GDM1 (cell line): ENCODE measurements around the gene RILPL1.
"Not testable (repeated sequence)": the region's sequence is repeated elsewhere in the genome, so short reads cannot be mapped to it uniquely, and the experiment has no call there.

Source experiments
- DNase-seq: peaks from one replicate; lab custom pipeline; 2025; lab: John Stamatoyannopoulos, UW

The RILPL1 gene

DNA sequence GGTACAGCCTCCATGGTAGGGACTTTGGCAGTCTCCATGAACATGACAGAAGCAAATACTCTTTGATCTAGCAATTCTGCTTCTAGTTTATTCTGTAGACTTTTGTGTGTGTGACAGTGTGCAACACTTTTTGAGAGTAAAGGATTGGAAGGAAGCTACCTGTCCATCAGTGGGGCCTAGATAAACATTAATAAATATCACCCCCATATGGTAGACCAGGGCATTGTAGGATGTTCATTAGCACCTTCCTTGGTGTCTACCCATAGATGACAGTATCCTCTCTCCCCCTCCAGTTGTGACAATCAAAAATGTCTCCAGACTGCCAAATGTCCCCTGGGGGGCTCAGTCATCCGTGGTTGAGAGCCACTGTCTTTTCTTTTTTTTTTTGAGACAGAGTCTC is 64.7 kb downstream of the RILPL1 start:
- DNase-seq: no peak

GRCh38 chr12:123465084-123465483 is 68.4 kb downstream of the RILPL1 start:
- no peak for DNase-seq

- not testable (repeated sequence) for DNase-seq
Observed at GRCh38 chr12:123463174-123463573, 70.3 kb downstream of the RILPL1 start.

- DNase-seq: peak; percentile 88
Observed at GRCh38 chr12:123457980-123458779, 75.3 kb downstream of the RILPL1 start, which contains the start of gene SNRNP35. SNRNP35 (plus strand) TSS chr12:123458139; CDS start chr12:123465541, 7,402 bp downstream.

GRCh38 chr12:123453165-123453564 is 80.4 kb downstream of the RILPL1 start:
- DNase-seq: no peak

DNA sequence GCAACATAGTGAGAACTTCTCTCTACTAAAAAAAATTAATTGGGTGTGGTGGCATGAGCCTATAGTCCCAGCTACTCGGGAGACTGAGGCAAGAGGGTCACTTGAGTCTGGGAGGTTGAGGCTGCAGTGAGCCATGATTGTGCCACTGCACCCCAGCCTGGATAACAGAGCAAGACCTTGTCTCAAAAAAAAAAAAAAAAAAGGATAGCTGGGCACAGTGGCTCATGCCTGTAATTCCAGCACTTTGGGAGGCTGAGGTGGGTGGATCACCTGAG is 81.3 kb downstream of the RILPL1 start:
- not testable (repeated sequence) for DNase-seq

- DNase-seq: no peak
Observed at GRCh38 chr12:123450636-123451035, 82.9 kb downstream of the RILPL1 start.

DNA sequence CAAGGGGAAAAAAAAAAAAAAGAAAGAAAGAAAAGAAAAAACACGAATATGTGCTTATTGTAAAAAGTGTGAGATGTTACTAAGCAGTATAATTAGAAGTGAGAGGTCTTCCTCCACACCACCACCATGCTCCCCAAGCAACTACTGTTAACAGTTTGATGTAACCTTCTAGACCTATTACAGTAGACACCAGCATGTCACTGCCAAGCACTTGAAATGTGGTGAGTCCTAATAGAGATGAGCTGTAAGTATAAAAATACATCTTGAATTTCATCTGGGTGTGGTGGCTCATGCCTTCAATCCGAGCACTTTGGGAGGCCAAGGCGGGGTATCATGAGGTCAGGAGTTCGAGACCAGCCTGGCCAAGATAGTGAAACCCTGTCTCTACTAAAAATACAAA is 83.7 kb downstream of the RILPL1 start:
- no peak for DNase-seq

- no peak for DNase-seq
Observed at GRCh38 chr12:123449249-123449733, 84.2 kb downstream of the RILPL1 start.

DNA sequence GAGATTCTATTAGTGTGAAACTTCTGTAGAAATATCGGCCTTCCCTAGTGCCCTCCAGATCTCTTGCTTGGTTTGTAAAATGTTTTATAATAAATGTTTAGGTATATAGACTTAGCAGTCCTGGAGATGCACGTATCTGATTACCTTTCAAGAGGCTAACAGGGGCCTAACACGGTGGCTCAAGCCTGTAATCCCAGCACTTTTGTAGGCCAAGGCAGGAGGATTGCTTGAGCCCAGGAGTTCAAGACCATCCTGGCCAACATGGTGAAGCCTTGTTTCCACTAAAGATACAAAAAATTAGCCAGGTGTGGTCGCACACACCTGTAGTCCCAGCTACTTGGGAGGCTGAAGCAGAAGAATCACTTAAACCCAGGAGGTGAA is 87.2 kb downstream of the RILPL1 start:
- no peak for DNase-seq

GRCh38 chr12:123445388-123446332 is 87.9 kb downstream of the RILPL1 start:
- no peak for DNase-seq

GRCh38 chr12:123444092-123445026 is 89.2 kb downstream of the RILPL1 start:
- DNase-seq: no peak

DNA sequence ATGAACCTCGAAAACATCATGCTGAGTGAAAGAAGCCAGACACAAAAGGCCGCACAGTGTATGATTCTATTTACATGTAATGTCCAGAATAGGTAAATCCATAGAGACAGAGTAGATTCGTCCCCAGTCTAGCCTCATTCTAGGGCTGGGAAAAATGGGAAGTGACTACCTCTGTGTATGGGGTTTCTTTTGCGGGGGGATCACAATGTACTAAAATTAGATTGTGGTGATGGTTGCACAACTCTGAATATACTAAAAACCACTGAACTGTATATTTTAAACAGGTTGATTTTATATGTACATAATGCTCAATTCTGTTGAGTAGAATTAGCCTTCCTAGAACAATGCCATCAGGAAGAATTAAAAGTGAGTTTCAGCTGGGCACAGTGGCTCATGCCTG is 90.7 kb downstream of the RILPL1 start:
- DNase-seq: no peak

- DNase-seq: no peak
Observed at GRCh38 chr12:123441523-123442164, 91.9 kb downstream of the RILPL1 start.

DNA sequence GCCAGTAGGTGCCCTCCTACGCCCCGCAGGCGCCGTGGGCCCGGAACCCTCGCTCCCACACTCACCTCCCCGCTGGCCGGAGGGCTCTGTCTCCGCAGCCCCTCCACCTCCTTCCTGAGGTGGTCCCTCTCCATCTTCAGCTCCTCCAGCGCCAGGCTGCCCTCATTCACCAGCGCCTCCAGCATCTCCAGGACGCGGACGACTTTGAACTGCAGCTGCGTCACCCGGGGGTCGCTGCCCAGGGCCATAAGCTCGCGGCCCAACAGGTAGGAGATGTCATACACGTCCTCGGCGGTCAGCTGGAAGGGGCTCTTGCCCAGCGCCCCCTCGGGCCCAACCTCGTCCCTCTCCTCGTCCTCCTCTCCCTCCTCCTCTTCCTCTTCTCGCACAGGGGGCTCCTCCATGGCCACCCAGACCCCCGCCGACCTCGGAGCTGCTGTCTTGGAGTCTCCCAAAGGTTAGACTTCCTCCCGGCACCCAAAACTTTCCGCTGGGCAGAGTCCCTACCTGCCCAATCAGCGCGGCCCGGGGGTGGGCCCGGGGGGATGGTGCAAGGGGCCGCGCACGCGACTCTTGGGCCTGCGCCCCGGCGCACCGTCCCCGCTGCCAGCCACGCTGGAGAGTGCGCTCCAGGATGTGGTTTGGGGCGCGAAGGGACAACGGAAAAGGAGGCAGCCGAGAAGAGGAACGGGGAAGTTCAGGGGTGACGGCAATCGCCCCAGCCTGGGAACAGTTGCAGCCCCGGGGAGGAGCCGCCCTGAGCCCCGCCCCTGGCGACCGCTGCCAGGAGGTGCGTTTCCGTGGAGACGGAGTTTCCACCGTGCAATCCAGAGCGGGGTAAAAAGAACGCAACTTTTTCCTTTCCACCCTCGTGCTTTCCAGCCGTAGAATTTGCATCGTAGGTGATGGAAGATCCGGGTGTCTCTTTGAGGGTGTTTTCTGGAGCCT is 97.2 kb downstream of the RILPL1 start, which contains the start of gene RILPL2:
TSS of gene RILPL2 (minus strand) at position 668 of the 948 bp plus-strand sequence. CDS start at position 404, 264 bp downstream.
- DNase-seq: peak; percentile 95

DNA sequence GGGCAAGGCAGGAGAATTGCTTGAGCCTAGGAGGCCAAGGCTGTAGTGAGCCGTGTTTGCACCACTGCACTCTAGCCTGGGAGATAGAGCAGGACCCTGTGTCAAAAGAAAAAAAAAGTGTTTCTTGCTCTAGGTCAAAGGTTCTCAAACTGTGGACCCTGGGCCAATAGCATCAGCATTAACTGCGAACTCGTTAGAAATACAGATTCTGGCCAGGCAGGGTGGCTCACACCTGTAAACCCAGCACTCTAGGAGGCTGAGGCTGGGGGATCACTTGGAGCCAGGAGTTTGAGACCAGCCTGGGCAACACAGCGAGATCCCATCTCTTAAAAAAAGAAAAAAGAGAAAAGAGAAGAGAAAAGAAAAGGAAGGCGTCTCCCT is 97.9 kb downstream of the RILPL1 start:
- no peak for DNase-seq

DNA sequence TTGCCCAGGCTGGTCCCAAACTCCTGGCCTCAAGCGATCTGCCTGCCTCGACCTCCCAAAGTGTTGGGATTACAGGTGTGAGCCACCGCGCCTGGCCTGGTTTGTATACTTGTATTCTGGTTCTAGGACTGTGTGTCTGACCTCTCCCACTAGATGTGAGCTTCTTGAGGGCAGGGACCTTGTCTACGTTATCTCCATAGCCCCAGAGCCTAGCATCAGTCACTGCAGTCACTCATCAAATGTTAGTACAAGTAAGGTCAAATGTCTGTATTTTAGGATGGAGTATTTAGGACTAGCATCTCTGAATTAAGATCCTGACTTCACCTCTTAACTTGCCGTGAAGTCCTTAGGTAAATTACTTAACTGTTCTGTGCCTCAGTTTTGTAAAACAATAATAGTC is 99.9 kb downstream of the RILPL1 start:
- DNase-seq: no peak

GRCh38 chr12:123431951-123432817 is 101.3 kb downstream of the RILPL1 start:
- DNase-seq: peak; percentile 64

DNA sequence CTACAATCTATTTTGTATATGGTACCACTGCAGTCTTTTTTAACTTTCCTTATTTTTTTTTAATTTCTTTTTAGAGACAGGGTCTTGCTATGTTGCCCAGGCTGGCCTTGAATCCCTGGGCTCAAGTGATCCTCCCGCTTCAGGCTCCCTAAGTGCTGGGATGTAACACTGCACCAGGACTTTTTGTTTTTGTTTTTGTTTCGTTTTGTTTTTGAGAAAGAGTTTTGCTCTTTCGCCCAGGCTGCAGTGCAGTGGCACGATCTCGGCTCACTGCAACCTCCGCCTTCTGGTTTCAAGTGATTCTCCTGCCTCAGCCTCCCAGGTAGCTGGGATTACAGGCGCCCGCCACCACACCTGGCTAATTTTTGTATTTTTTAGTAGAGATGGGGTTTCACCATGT is 104.4 kb downstream of the RILPL1 start:
- DNase-seq: not testable (repeated sequence)
